Naive thymus-derived CD4-positive, alpha-beta T cell (primary cell): ENCODE data around the gene IGF2BP1. TPM values are rescaled to one million over a fixed set of nuclear protein-coding genes. Genes with fewer than 3 reads are reported as not detected.

Experiments
- ATAC-seq: fragments of 150-1000 bp; cut with Tn5 transposase; 2 replicates; pipeline ENCODE4 v1.10.0; 2021; ENCODE audit warnings: mild to moderate bottlenecking, moderate library complexity
- CTCF ChIA-PET: fragments of 350-600 bp; sonication (Branson Sonifier 250); formaldehyde crosslinking; loops from one replicate; lab custom pipeline; 2021; ENCODE audit warnings: antibody characterized with exemption; lab: Charles Lee
- POLR2A ChIA-PET: fragments of 350-600 bp; sonication (Branson Sonifier 250); formaldehyde crosslinking; loops from one replicate; lab custom pipeline; 2021; ENCODE audit warnings: antibody characterized with exemption, inconsistent platforms; lab: Charles Lee
- DNase-seq, 9 donors: peaks; one replicate each; pipeline versions ENCODE4 v3.0.0 to v3.0.0-alpha.2; 2020 to 2022; ENCODE audit warnings: mixed read lengths in 1 of 9
- H3K27ac ChIP-seq: one replicate; pipeline ENCODE4 v1.7.0; 2013; ENCODE audit warnings: mild to moderate bottlenecking, low read depth, low read length, moderate library complexity
- H3K27me3 ChIP-seq, 2 donors: one replicate each; pipeline ENCODE4 v1.7.0; 2013; ENCODE audit warnings: low read length in 2 of 2, mild to moderate bottlenecking in 2 of 2, moderate library complexity in 2 of 2; ENCODE audit not compliant: control insufficient read depth in 2 of 2, insufficient read depth in 2 of 2
- H3K36me3 ChIP-seq, 3 experiments: 1 replicate in 2 of 3; 2 replicates in 1 of 3; pipeline ENCODE4 v1.7.0; 2013; ENCODE audit warnings: low read length in 3 of 3, mild to moderate bottlenecking in 3 of 3, moderate library complexity in 1 of 3; ENCODE audit not compliant: insufficient read depth in 3 of 3, control insufficient read depth in 2 of 3
- H3K4me1 ChIP-seq, 2 donors: one replicate each; pipeline ENCODE4 v1.7.0; 2013; ENCODE audit warnings: low read length in 2 of 2, mild to moderate bottlenecking in 2 of 2, moderate library complexity in 1 of 2; ENCODE audit not compliant: control insufficient read depth in 2 of 2, insufficient read depth in 2 of 2
- H3K4me3 ChIP-seq: 2 replicates; pipeline ENCODE4 v1.7.0; 2013; ENCODE audit warnings: mild to moderate bottlenecking, low read length
- H3K9me3 ChIP-seq, 3 experiments: 1 replicate in 2 of 3; 2 replicates in 1 of 3; pipeline ENCODE4 v1.7.0; 2013; ENCODE audit warnings: low read length in 3 of 3; ENCODE audit not compliant: control insufficient read depth in 2 of 3
- H3K27ac Mint-ChIP-seq, 9 donors: one replicate each; pipeline ENCODE4 v1.8.0; 2020 to 2022; ENCODE audit warnings: mixed read lengths in 9 of 9, mild to moderate bottlenecking in 8 of 9, moderate library complexity in 5 of 9, inconsistent platforms in 2 of 9
- H3K27me3 Mint-ChIP-seq, 5 donors: one replicate each; pipeline ENCODE4 v1.8.0; 2021 to 2022; ENCODE audit warnings: mixed read lengths in 5 of 5, mild to moderate bottlenecking in 1 of 5
- H3K36me3 Mint-ChIP-seq, 5 donors: one replicate each; pipeline ENCODE4 v1.8.0; 2020 to 2022; ENCODE audit warnings: mixed read lengths in 5 of 5, mild to moderate bottlenecking in 3 of 5, inconsistent platforms in 1 of 5
- H3K4me1 Mint-ChIP-seq, 7 donors: one replicate each; pipeline ENCODE4 v1.8.0; 2020 to 2022; ENCODE audit warnings: mixed read lengths in 7 of 7, mild to moderate bottlenecking in 3 of 7, inconsistent platforms in 1 of 7
- H3K4me3 Mint-ChIP-seq, 10 donors: one replicate each; pipeline ENCODE4 v1.8.0; 2020 to 2022; ENCODE audit warnings: mild to moderate bottlenecking in 10 of 10, mixed read lengths in 10 of 10, moderate library complexity in 6 of 10, inconsistent platforms in 2 of 10
- H3K9me3 Mint-ChIP-seq, 11 donors: one replicate each; pipeline ENCODE4 v1.8.0; 2020 to 2022; ENCODE audit warnings: mixed read lengths in 11 of 11, mild to moderate bottlenecking in 4 of 11, inconsistent platforms in 1 of 11, moderate library complexity in 1 of 11
- intact Hi-C, 2 donors: fragments of 100-400 bp; cut with micrococcal nuclease; formaldehyde crosslinking; loops; one replicate each; pipeline ENCODE4 v1.15.1; 2023
- polyA plus RNA-seq, 2 donors: library from polyadenylated mRNA; unstranded; fragments of 300-500 nt; fragmentation: Illumina TruSeq; gene quantifications; one replicate each; pipeline ENCODE4 v1.2.3, GENCODE V29; 2021
- total RNA-seq, 6 experiments: library from RNA in 5 of 6; stranded (reverse) in 5 of 6; gene quantifications; 1 replicate in 5 of 6; 2 replicates in 1 of 6; pipeline ENCODE4 v1.2.3 and lab custom pipeline; 2021 to 2026

IGF2BP1 gene
- total and polyA plus RNA-seq, 7 experiments from 2014 or later: not detected

DNA sequence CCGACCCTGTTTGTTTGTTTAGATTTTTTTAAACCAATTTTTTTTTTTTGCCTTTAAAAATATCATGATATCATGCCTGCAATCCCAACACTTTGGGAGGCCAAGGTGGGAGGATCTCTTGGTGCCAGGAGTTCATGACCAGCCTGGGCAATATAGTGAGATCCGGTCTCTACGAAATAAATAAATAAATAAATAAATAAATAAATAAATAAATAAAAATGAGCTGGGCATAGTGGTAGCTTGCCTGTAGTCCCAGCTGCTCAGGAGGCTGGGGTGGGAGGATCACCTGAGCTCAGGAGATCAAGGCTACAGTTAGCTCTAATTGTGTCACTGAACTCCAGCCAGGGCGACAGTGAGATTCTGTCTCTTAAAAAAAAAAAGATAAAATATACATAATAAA is 8.1 kb upstream of the IGF2BP1 start:
- Histone ChIP-seq H3K36me3 (no peaks in the 10 kb centered on the region), H3K27me3 (peaks cover 16 to 23% of the 10 kb centered on the region in 2 donors), H3K4me3 (no peak overlapping the region), H3K27ac (no peak overlapping the region), H3K9me3 (no peaks in the 10 kb centered on the region), H3K4me1 (no peaks in the 10 kb centered on the region)
- Mint-ChIP-seq H3K27me3 (peaks cover 54 to 70% (median 56%) of the 10 kb centered on the region in 5 donors), H3K27ac (no peak overlapping the region), H3K9me3 (peaks cover 0 to 10% (median 0%) of the 10 kb centered on the region in 11 donors), H3K4me1 (peaks cover 0 to 4% (median 0%) of the 10 kb centered on the region in 7 donors), H3K4me3 (no peak overlapping the region), H3K36me3 (no peaks in the 10 kb centered on the region)
- DNase-seq (no peak), ATAC-seq (no peak)
- CTCF ChIA-PET: no interaction called here
- intact Hi-C loops: no loop called here
- POLR2A ChIA-PET: no interaction called here

- Mint-ChIP-seq H3K4me1 (peaks cover 0 to 9% (median 8%) of the 10 kb centered on the region in 7 donors), H3K27me3 (peaks cover 59 to 75% (median 60%) of the 10 kb centered on the region in 5 donors), H3K27ac (no peak overlapping the region), H3K4me3 (no peak overlapping the region), H3K36me3 (no peaks in the 10 kb centered on the region), H3K9me3 (peaks cover 0 to 17% (median 0%) of the 10 kb centered on the region in 11 donors)
- ChIA-PET POLR2A (no interaction called here), CTCF (no interaction called here)
- Histone ChIP-seq H3K4me3 (no peak overlapping the region), H3K4me1 (peaks cover 0 to under 1% of the 10 kb centered on the region in 2 donors), H3K36me3 (no peaks in the 10 kb centered on the region), H3K27me3 (peaks cover 23 to 30% of the 10 kb centered on the region in 2 donors), H3K27ac (no peak overlapping the region), H3K9me3 (no peaks in the 10 kb centered on the region)
- ATAC-seq (no peak), DNase-seq (no peak)
- intact Hi-C loops: loop anchor here in 1 of 2 donors (10.0 kb wide), 1 partner anchor 266 kb away; the partner anchor contains the start of genes HOXB13, PRAC1 and PRAC2
Measured at GRCh38 chr17:48990882-48991357, 6.3 kb upstream of the IGF2BP1 start.

DNA sequence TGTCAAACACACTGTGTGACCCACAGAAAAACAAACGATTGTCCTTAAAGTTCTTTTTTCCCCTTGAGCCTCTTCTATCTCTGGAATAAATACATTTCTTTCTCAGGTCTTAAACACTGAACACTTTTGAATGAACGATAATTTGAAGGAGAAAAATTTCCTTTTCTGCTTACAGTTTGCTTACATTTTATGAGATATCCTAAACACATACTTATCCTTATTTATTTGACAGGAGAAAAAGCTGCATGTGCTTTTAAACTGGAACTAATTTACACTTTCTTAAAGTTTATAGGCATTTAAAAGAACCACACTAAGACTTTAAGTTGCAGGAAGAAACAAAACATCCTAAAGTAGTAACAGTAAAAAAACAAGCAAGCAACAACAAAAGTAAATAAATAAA is 4.7 kb upstream of the IGF2BP1 start:
- no peak overlapping the region for H3K27ac ChIP-seq
- H3K36me3 ChIP-seq: no peaks in the 10 kb centered on the region
- peaks cover 13 to 23% (median 16%) of the 10 kb centered on the region in 7 donors for H3K4me1 Mint-ChIP-seq
- H3K27me3 Mint-ChIP-seq: peaks cover 64 to 77% (median 69%) of the 10 kb centered on the region in 5 donors
- no peak overlapping the region for H3K27ac Mint-ChIP-seq
- H3K36me3 Mint-ChIP-seq: no peaks in the 10 kb centered on the region
- no peak for ATAC-seq
- CTCF ChIA-PET: no interaction called here
- H3K4me3 ChIP-seq: no peak overlapping the region
- POLR2A ChIA-PET: no interaction called here
- H3K4me1 ChIP-seq: peaks cover 0 to 15% of the 10 kb centered on the region in 2 donors
- DNase-seq: no peak
- H3K9me3 Mint-ChIP-seq: peaks cover 0 to 17% (median 0%) of the 10 kb centered on the region in 11 donors
- intact Hi-C loops: loop anchor here in 1 of 2 donors (10.0 kb wide), 1 partner anchor 268 kb away; the partner anchor contains the start of genes HOXB13, PRAC1 and PRAC2
- H3K4me3 Mint-ChIP-seq: no peak overlapping the region
- H3K27me3 ChIP-seq: peaks cover 23 to 40% of the 10 kb centered on the region in 2 donors
- no peaks in the 10 kb centered on the region for H3K9me3 ChIP-seq

GRCh38 chr17:48993305-48993704 is 3.9 kb upstream of the IGF2BP1 start:
- intact Hi-C loops: loop anchor here in 1 of 2 donors (10.0 kb wide), 1 partner anchor 269 kb away; the partner anchor contains the start of genes HOXB13, PRAC1 and PRAC2
- peaks cover 59 to 74% (median 66%) of the 10 kb centered on the region in 5 donors for H3K27me3 Mint-ChIP-seq
- no peak overlapping the region for H3K27ac Mint-ChIP-seq
- ChIA-PET POLR2A (interaction anchor here (0.6 kb wide), 2 partner anchors 8 to 50 kb away, joined by 3 read pairs; no protein-coding TSS in a partner anchor), CTCF (no interaction called here)
- no peak overlapping the region for H3K4me3 Mint-ChIP-seq
- peaks cover 0 to 17% (median 0%) of the 10 kb centered on the region in 11 donors for H3K9me3 Mint-ChIP-seq
- Histone ChIP-seq H3K36me3 (no peaks in the 10 kb centered on the region), H3K4me3 (no peak overlapping the region), H3K4me1 (peaks cover 8 to 22% of the 10 kb centered on the region in 2 donors), H3K27me3 (peaks cover 23 to 48% of the 10 kb centered on the region in 2 donors), H3K27ac (no peak overlapping the region), H3K9me3 (no peaks in the 10 kb centered on the region)
- ATAC-seq (no peak), DNase-seq (no peak)
- H3K36me3 Mint-ChIP-seq: no peaks in the 10 kb centered on the region
- peaks cover 13 to 31% (median 18%) of the 10 kb centered on the region in 7 donors for H3K4me1 Mint-ChIP-seq

- H3K27ac ChIP-seq: no peak overlapping the region
- intact Hi-C loops: loop anchor here in 1 of 2 donors (10.0 kb wide), 1 partner anchor 269 kb away; the partner anchor contains the start of genes HOXB13, PRAC1 and PRAC2
- Mint-ChIP-seq H3K36me3 (no peaks in the 10 kb centered on the region), H3K27me3 (peaks cover 64 to 81% (median 68%) of the 10 kb centered on the region in 5 donors), H3K9me3 (peaks cover 0 to 17% (median 0%) of the 10 kb centered on the region in 11 donors), H3K4me1 (peaks cover 14 to 37% (median 23%) of the 10 kb centered on the region in 7 donors), H3K27ac (no peak overlapping the region), H3K4me3 (no peak overlapping the region)
- ChIA-PET POLR2A (interaction anchor here (0.6 kb wide), 1 partner anchor 49 kb away, joined by 3 read pairs; no protein-coding TSS in a partner anchor), CTCF (no interaction called here)
- no peak for ATAC-seq
- no peak for DNase-seq
- H3K4me1 ChIP-seq: peaks cover 8 to 22% of the 10 kb centered on the region in 2 donors
- H3K4me3 ChIP-seq: no peak overlapping the region
- H3K27me3 ChIP-seq: peaks cover 23 to 55% of the 10 kb centered on the region in 2 donors
- no peaks in the 10 kb centered on the region for H3K36me3 ChIP-seq
- no peaks in the 10 kb centered on the region for H3K9me3 ChIP-seq
Measured at GRCh38 chr17:48993951-48994350, 3.2 kb upstream of the IGF2BP1 start.

DNA sequence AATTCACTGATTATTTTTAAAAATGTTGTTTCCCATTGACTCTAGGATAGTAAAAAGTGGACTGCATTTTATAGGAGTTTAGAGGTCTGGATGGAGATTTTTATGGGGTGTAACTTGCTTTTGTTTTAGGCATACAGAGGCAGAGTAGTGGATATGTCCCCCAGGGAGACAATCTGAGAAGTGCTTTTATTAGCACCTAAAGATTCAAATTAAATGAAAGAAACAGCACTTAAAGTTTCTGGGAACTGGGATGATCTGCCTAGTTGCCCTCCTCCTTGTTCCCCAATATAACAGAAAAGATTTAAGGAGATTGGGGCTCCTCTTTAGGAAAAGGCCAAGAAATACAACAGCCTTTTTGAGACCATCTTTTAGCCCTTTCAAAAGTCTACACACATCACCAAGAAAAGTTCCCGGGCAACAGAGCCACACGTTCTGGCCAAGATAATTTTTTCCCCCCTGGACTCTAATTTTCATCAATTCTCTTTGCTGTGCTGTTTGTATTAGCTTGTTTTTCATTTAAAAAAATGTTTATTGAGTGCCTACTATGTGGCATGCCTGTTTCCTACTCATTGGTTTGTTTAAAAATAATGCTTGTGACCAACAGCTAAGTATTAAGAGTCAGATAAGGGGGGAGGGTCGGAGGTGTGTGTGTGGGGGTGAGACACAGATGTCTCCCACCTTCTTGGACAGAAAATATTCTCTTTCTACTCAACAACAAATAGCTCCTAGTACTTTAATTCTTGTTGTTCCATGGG is 2.5 kb upstream of the IGF2BP1 start:
- no peak overlapping the region for H3K4me3 ChIP-seq
- no peaks in the 10 kb centered on the region for H3K9me3 ChIP-seq
- Mint-ChIP-seq H3K4me3 (peak overlapping the region in 9 of 10 donors; percentile 12 to 82 (median 48)), H3K4me1 (peaks cover 14 to 40% (median 23%) of the 10 kb centered on the region in 7 donors), H3K36me3 (no peaks in the 10 kb centered on the region), H3K9me3 (peaks cover 0 to 23% (median 0%) of the 10 kb centered on the region in 11 donors), H3K27me3 (peaks cover 72 to 84% (median 75%) of the 10 kb centered on the region in 5 donors), H3K27ac (peak overlapping the region in 4 of 9 donors; percentile 10 to 54 (median 31))
- no peak overlapping the region for H3K27ac ChIP-seq
- H3K27me3 ChIP-seq: peaks cover 27 to 59% of the 10 kb centered on the region in 2 donors
- no peak for ATAC-seq
- no peaks in the 10 kb centered on the region for H3K36me3 ChIP-seq
- CTCF ChIA-PET: no interaction called here
- no peak for DNase-seq
- POLR2A ChIA-PET: interaction anchor here (1.1 kb wide), 1 partner anchor 102 kb away, joined by 3 read pairs; the partner anchor contains the start of gene ATP5MC1
- H3K4me1 ChIP-seq: peaks cover 8 to 22% of the 10 kb centered on the region in 2 donors
- intact Hi-C loops: loop anchor here (5.0 to 10.0 kb wide), 3 partner anchors 102 to 382 kb away; partner anchors contain the start of genes ATP5MC1 (in 1 of the 2), HOXB13 (in 1 of the 2), HOXB7 (in 1 of the 2) and PRAC1 (in 1 of the 2)
